ENCODE results near the gene MAN1B1. TPM values are rescaled to one million over a fixed set of nuclear protein-coding genes. Genes with fewer than 3 reads are reported as not detected.

MAN1B1 gene
- total RNA-seq, 1 donor from 2014 or later = 41.9 TPM

DNA sequence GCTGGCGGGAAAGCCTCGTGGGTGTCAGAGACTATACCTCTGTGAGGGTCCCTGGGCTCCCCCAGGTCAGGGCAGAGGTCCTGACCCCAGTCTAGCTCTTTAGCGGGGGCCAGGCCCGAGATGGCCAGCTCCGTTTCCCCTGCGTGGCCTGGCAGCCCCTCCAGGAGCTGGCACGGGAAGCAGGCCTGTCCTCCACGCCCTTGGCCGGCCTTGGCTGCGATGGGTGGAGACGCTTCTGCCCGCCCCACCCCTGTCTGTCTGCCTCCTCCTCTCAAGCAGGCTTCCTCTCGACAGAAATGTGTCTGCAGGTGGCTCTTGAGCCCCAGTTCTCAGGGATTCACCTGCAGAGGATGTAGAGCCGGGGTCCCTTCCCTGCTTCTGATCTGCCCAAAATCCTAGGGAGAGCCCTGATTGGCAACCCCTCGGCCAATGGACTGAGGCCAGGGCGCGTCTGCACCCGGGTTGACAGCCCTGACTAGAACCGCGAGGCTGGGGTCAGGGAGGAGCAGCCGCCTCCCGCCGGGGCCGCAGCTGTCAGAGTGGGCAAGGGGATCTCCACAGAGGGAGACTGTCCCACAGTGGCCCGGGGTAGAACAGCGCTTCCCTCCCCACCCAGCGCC is 49.6 kb downstream of the MAN1B1 start:
- DNase-seq (no peak), ATAC-seq (peak in 1 of 2 donors; percentile 18)
- no peak overlapping the region for H3K4me3 ChIP-seq
- H3K9me3 ChIP-seq = no peaks in the 10 kb centered on the region
- TF ChIP-seq, protein P1, sequence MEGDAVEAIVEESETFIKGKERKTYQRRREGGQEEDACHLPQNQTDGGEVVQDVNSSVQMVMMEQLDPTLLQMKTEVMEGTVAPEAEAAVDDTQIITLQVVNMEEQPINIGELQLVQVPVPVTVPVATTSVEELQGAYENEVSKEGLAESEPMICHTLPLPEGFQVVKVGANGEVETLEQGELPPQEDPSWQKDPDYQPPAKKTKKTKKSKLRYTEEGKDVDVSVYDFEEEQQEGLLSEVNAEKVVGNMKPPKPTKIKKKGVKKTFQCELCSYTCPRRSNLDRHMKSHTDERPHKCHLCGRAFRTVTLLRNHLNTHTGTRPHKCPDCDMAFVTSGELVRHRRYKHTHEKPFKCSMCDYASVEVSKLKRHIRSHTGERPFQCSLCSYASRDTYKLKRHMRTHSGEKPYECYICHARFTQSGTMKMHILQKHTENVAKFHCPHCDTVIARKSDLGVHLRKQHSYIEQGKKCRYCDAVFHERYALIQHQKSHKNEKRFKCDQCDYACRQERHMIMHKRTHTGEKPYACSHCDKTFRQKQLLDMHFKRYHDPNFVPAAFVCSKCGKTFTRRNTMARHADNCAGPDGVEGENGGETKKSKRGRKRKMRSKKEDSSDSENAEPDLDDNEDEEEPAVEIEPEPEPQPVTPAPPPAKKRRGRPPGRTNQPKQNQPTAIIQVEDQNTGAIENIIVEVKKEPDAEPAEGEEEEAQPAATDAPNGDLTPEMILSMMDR (IDR thresholded peaks at IDR 0.05) = no peak
- no peak overlapping the region for H3K27ac ChIP-seq
- intact Hi-C loops (cut with DNase I) = no loop called here
- peaks cover 6% of the 10 kb centered on the region for H3K4me1 ChIP-seq
- no peaks in the 10 kb centered on the region for H3K36me3 ChIP-seq
- peaks cover 82% of the 10 kb centered on the region for H3K27me3 ChIP-seq (ENCODE audit: low read depth)

DNA sequence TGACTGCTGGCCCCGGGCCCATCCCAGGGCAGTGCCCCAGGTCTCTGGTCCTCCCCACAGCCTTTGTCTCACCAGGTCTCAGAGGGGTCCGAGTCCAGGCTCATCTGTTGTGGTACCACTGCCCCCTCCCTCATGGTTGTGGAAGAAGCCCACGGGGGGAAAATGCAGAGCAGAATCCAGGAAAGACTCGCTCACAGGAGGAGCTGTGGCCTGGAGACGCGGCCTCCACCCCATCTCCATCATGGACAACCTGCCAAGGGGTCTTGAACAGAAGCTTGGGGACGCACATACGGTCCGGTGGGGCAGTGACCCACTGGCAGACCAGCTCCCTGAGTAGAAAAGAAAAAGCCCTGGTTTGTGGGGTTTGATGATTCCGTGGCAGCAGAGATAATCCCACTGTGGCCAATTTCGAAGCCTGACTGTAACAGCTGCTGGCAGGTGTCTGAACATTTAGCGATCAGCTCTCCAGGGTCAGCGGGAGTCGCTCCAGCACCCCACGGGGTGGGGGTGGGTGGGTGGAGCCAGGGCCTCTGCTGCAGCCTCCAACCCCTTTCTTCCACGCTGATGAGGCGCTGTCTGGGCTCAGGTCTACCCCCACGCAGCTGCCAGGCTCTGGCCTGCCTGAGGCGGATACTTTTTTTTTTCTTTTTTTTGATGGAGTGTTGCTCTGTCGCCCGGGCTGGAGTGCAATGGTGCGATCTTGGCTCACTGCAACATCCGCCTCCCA is 50.3 kb downstream of the MAN1B1 start:
- intact Hi-C loops (cut with DNase I) = no loop called here
- Histone ChIP-seq H3K4me1 (peaks cover 6% of the 10 kb centered on the region), H3K27ac (no peak overlapping the region), H3K27me3 (ENCODE audit: low read depth) (peaks cover 89% of the 10 kb centered on the region), H3K4me3 (no peak overlapping the region), H3K36me3 (no peaks in the 10 kb centered on the region), H3K9me3 (no peaks in the 10 kb centered on the region)
- no peak for ATAC-seq
- TF ChIP-seq, protein P1 (IDR thresholded peaks at IDR 0.05) = no peak
- DNase-seq = no peak

DNA sequence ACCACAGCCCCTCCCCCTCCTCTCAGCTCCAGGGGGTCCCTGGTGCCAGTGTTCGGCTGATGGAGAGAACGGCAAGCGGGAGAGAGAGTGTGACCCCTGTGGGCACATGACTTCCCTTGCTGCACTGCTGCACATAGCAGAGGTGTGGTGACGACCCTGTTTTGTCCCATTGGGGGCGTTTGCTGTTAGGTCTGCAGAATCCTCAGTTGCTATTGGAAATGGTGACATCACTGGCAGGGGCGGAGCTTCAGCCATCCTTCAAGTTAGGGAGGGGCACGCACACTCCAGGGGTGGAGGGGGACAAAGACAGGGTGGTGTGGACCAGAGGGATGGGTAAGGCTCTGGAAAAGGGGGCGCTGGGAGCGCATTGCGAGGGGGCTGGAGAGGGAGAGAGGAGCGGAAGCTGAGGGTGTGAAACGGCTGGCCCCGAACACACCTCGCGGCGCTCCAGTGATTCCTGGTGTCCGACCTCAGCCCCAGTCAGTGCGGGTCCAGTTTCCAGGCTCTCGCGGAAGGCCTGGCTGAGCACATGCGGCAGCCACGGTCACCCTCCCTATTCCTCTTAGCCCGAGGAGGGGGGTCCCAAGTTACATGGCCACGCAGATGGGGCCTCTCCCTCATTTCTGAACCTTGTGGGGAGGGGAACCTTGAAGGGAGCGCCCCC is 51.4 kb downstream of the MAN1B1 start:
- DNase-seq (no peak), ATAC-seq (no peak)
- no peaks in the 10 kb centered on the region for H3K9me3 ChIP-seq
- TF ChIP-seq, protein P1 (IDR thresholded peaks at IDR 0.05) = no peak
- H3K36me3 ChIP-seq = no peaks in the 10 kb centered on the region
- peaks cover 91% of the 10 kb centered on the region for H3K27me3 ChIP-seq (ENCODE audit: low read depth)
- intact Hi-C loops (cut with DNase I) = no loop called here
- peaks cover 6% of the 10 kb centered on the region for H3K4me1 ChIP-seq
- H3K4me3 ChIP-seq = no peak overlapping the region
- H3K27ac ChIP-seq = no peak overlapping the region

DNA sequence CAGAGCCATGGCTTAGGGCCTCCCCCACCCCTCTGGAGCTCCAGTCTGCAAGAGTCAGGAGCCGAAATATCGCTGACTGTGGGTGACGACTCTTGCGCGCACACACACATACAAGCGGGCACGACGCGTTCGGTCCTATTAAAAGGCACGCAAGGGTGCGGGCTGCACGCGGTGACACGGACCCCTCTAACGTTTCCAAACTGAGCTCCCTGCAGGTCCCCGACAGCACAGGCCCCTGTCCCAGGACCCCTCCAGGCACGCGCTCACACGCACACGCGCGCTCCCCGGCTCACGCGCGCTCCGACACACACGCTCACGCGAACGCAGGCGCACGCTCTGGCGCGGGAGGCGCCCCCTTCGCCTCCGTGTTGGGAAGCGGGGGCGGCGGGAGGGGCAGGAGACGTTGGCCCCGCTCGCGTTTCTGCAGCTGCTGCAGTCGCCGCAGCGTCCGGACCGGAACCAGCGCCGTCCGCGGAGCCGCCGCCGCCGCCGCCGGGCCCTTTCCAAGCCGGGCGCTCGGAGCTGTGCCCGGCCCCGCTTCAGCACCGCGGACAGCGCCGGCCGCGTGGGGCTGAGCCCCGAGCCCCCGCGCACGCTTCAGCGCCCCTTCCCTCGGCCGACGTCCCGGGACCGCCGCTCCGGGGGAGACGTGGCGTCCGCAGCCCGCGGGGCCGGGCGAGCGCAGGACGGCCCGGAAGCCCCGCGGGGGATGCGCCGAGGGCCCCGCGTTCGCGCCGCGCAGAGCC is 52.1 kb downstream of the MAN1B1 start, which contains the start of gene GRIN1:
Gene GRIN1 (plus strand): TSS at position 433 of the 746 bp plus-strand sequence. CDS start 333 bp downstream, outside the sequence.
- ATAC-seq (peak; percentile 61 to 76), DNase-seq (no peak)
- H3K4me1 ChIP-seq = peaks cover 6% of the 10 kb centered on the region
- no peak within 1 kb of the TSS for H3K27ac ChIP-seq
- H3K4me3 ChIP-seq = no peak within 1 kb of the TSS
- TF ChIP-seq, protein P1 (IDR thresholded peaks at IDR 0.05) = no peak
- no peaks in the 10 kb centered on the region for H3K9me3 ChIP-seq
- intact Hi-C loops (cut with DNase I) = no loop called here
- peaks cover 91% of the 10 kb centered on the region for H3K27me3 ChIP-seq (ENCODE audit: low read depth)
- no peaks in the 10 kb centered on the region for H3K36me3 ChIP-seq

DNA sequence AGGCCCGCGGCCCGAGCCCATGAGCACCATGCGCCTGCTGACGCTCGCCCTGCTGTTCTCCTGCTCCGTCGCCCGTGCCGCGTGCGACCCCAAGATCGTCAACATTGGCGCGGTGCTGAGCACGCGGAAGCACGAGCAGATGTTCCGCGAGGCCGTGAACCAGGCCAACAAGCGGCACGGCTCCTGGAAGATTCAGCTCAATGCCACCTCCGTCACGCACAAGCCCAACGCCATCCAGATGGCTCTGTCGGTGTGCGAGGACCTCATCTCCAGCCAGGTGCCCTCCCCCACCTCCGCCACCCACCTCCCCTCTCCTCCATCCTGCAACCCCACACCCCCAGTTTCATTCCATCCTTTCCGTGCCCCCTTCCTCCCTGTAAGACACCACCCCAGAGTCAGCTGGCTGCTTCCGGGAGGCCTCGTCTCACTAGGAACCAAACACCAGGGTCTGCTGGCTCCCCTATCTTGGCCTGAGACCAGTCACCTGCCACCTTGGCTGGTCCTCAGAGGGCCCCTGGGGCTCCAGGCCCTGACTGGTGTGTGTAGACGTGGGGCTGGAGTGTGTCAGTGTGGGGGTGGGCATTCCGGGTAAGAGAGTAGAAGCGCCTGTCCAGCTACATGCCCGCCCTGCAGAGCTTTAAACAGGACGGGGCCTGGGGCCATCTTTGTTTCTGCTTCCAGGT is 52.8 kb downstream of the MAN1B1 start:
- Histone ChIP-seq H3K4me1 (peaks cover 6% of the 10 kb centered on the region), H3K27ac (no peak overlapping the region), H3K27me3 (ENCODE audit: low read depth) (peaks cover 89% of the 10 kb centered on the region), H3K4me3 (no peak overlapping the region), H3K9me3 (no peaks in the 10 kb centered on the region), H3K36me3 (no peaks in the 10 kb centered on the region)
- DNase-seq (no peak), ATAC-seq (no peak)
- TF ChIP-seq, protein P1 (IDR thresholded peaks at IDR 0.05) = no peak
- intact Hi-C loops (cut with DNase I) = no loop called here
